GM19043 (cell line): ENCODE data around the gene KRTCAP2.

ENCODE experiments used
- ATAC-seq: cut with Tn5 transposase; IDR thresholded peaks from one replicate; pipeline ENCODE4 v1.9.1; 2021; ENCODE audit warnings: low read depth; ENCODE audit not compliant: unreplicated experiment

Gene KRTCAP2

GRCh38 chr1:155136748-155137147 is 36.4 kb downstream of the KRTCAP2 start:
- no peak for ATAC-seq

- peak; percentile 73 for ATAC-seq
These were observed 37.6 kb downstream of the KRTCAP2 start, which contains the start of gene SLC50A1 for GRCh38 chr1:155135415-155136028. SLC50A1 (plus strand) TSS chr1:155135852; CDS start chr1:155135912, 60 bp downstream.

- no peak for ATAC-seq
These were observed 38.2 kb downstream of the KRTCAP2 start for GRCh38 chr1:155134880-155135414.

- ATAC-seq: no peak
These were observed 38.8 kb downstream of the KRTCAP2 start for GRCh38 chr1:155134322-155134721.

DNA sequence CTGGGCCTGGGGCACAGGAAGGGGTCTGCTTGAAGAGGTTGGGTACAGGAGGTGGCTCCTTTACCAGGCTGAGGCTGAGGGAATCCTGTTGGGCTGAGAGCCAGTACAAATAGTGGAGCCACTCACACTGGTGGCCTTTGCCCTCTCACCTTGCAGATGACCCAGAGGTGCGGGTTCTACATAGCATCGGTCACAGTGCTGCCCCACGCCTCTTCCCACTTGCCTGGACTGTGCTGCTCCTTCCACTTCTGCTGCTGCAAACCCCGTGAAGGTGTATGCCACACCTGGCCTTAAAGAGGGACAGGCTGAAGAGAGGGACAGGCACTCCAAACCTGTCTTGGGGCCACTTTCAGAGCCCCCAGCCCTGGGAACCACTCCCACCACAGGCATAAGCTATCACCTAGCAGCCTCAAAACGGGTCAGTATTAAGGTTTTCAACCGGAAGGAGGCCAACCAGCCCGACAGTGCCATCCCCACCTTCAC is 39.3 kb downstream of the KRTCAP2 start:
- ATAC-seq: no peak

- ATAC-seq: no peak
These were observed 41.2 kb downstream of the KRTCAP2 start for GRCh38 chr1:155131856-155132255.

- no peak for ATAC-seq
These were observed 41.8 kb downstream of the KRTCAP2 start for GRCh38 chr1:155131285-155131684.

- no peak for ATAC-seq
These were observed 42.7 kb downstream of the KRTCAP2 start for GRCh38 chr1:155130272-155131006.

GRCh38 chr1:155128755-155129473 is 44.2 kb downstream of the KRTCAP2 start:
- ATAC-seq: no peak

DNA sequence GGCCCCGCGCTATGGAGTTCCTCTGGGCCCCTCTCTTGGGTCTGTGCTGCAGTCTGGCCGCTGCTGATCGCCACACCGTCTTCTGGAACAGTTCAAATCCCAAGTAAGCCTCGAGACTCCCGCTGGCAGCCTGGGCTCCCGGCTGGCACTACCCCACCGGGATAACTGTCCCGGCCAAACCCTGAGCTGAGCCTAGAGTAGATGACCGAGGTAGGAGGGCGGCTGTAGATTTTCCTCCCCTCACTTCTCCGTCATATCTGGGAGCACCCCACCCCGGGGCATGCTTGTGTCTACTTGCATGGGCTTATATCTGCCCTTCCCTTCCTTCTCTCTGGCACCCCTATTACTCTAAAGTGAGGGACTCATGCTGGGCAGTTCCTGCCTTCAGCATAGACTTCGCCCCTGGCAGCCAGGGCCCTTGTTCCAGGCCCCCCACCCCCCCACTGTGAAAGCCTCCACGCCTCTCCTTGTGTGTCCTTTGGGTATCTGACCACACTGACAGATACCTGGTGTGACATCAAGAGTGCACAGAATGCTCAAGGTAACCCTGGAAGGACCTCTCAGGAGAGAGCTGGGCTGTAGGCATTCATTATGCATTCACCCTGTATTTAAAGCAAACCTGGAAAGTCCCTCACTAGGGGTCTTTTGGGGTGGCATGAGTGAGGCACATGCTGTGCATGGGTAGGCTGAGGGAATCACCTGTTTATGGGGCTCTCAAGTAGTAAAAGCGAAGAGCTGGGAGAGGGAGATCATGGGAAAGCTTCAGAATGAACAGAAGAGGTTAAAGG is 44.9 kb downstream of the KRTCAP2 start:
- no peak for ATAC-seq

DNA sequence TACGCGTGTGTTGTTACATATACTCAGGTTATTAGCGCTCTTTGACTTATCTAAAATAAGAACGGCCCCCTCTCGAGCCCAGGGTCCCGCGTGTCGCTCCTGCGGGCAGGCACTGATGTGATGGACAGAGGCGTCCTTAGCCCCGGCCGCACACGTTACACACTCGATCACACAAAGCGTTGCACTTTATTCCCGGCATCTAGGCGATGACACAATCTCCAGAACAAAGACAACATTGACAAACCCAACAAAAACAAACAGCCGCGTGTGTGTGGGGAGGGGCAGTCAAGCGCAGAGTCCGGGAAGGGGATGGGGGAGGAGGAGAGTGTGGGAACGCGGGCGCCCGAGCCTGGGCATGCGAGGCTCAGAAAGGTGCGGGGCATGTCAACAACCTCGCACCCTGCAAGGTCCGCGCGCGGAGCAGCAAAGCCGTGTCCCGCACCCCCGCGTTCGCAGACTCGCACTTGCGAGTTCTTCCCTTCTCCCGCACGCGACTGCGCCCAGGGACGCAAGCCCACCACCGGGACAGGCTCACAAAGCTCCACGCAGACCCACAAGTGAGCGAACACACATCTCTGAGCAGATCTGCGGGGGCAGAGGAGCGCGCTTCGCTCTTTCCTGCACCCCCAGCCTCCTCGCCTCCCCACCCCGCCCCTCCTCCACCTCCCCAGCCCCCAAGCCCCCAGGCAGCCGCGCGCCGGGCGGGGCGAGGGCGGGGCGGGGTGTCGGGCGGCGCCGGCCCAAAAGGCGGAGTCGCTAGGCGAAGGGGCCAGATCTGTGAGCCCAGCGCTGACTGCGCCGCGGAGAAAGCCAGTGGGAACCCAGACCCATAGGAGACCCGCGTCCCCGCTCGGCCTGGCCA is 45.8 kb downstream of the KRTCAP2 start, which contains the start of gene EFNA1:
Gene EFNA1 (plus strand): TSS at position 772 of the 862 bp plus-strand sequence. CDS start 102 bp downstream, outside the sequence.
- no peak for ATAC-seq

DNA sequence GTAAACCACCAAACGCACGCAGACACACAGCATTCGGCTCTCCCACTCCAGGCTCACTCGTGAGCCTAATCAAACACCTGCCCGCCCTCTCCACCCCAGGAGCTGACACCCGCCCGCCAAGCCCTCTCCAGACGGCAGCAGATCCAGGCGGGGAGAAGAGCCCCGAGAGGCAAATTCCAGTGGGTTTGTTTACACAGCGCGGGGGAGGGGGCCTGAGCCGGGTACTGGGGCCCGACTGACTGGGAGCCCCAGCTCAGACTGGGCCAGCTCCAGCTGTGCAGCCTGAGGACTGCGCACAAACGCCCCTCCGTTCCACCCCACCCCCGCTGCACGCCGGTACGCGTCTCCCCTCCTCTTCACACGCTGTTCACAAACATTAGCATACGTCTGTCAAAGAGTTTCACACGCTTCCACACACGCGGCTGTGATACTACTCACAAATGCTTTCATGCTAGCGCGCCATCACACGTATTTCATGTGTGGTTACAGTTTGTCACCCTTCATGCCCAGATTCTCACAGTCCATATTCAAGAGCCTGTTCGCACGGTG is 46.5 kb downstream of the KRTCAP2 start:
- no peak for ATAC-seq

DNA sequence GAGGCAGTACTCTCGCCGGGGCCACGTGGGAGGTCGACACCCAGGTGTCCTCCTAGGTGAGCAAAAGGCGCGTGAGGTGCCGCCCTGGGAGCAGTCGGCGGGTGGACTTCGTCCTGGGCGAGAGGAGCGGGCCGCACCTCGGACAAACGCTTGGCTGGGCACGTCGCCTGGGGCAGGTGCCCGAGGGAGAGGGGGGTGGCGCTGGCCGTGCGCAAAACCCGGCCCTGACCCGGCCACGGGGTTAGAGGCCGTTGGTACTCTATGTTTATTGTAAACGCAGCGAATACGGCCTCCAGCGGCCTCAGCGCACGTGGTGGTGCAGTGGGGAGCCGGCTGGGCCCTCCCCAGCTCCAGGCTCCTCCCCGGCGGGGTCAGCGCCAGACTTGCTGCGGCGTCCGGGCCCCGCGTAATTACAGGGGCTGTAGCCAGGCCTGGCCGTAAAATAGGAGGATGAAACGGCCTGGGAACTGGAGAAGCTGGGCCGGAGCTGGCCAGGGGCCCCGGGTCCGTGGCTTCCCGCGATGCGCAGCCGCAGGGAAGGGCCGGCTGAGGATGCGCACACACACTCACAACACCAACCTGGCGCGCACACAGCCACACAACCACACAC is 47.1 kb downstream of the KRTCAP2 start:
- no peak for ATAC-seq

DNA sequence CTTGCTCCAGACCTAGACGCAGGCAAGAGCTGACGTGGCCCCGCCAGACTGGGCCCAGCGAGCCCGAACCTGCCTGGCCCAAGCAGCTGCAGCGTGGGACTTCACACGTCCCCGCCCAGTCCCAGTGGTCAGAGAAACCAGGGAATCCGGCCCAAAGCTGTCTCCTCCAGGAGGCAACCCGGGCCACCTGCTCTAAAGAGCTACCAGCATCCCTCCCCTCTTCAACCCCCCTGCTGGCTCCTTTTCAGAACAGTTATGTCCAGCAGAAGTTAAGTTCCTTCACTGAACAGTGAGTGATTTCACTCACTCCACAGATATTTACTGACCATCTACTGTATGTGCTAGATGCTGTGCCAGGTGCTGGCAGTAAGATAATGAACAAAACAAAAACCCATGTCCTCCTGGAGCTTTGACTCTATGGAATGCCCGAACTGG is 47.6 kb downstream of the KRTCAP2 start:
- no peak for ATAC-seq

GRCh38 chr1:155124503-155125463 is 48.3 kb downstream of the KRTCAP2 start:
- ATAC-seq: no peak

DNA sequence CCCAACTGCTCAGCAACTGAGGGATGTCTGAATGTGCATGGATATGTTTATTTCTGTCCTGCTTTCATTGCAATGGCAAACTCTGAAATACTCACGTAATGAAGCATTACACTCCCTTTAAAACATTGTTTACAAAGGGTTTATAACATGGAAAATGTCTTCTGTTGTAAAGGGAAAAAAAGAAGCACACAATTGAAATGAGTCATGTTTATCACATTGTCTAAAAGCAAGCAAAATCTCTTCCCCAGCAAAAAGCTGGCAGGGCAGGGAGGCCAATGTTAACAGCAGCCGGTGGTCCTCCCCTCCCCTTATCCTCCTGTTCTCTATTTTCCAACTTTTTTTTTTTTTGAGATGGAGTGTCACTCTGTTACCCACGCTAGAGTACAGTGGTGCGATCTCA is 49.3 kb downstream of the KRTCAP2 start:
- no peak for ATAC-seq

- no peak for ATAC-seq
These were observed 50.8 kb downstream of the KRTCAP2 start for GRCh38 chr1:155122308-155122707.
